ENCODE measurements around the gene GDA.

DNA sequence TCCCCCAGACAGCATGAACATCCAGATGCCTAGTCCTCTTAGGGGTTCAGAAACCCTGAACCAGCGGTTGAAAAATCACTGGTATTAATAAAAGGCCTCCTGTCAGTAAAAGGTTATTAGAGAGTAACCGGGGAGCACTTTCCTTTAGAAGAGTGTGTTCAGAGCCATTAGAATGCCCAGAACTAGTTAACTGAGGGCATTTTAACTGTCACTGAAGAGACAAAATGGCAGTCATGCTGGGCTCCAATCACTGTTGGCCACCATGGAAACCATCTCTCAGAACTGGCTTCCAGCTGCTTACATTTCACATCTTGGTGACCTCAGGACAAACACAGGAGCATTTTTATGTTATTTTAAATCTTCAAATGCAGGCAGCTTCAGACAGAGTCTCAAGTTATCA, 36.2 kb upstream of the GDA start:
- TF ChIP-seq POLR2A (IDR thresholded peaks at IDR 0.05) = no peak
- TF ChIP-seq, protein P1, sequence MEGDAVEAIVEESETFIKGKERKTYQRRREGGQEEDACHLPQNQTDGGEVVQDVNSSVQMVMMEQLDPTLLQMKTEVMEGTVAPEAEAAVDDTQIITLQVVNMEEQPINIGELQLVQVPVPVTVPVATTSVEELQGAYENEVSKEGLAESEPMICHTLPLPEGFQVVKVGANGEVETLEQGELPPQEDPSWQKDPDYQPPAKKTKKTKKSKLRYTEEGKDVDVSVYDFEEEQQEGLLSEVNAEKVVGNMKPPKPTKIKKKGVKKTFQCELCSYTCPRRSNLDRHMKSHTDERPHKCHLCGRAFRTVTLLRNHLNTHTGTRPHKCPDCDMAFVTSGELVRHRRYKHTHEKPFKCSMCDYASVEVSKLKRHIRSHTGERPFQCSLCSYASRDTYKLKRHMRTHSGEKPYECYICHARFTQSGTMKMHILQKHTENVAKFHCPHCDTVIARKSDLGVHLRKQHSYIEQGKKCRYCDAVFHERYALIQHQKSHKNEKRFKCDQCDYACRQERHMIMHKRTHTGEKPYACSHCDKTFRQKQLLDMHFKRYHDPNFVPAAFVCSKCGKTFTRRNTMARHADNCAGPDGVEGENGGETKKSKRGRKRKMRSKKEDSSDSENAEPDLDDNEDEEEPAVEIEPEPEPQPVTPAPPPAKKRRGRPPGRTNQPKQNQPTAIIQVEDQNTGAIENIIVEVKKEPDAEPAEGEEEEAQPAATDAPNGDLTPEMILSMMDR (IDR thresholded peaks at IDR 0.05) = no peak
